Astrocyte of the cerebellum (primary cell): ENCODE results near the gene CUL5.
A peak's percentile ranks its signal among the peaks of the same experiment; 100 is the strongest.

ENCODE experiments used
- DNase-seq: peaks from one replicate; pipeline ENCODE4 v3.0.0-alpha.2; 2011; ENCODE audit warnings: low read depth
- H3K4me3 ChIP-seq: 2 replicates; pipeline ENCODE4 v1.5.1; 2011; ENCODE audit warnings: mild to moderate bottlenecking, low read depth, low read length, moderate library complexity
- in situ Hi-C: cut with HindIII; loops from 2 replicates; pipeline ENCODE4 v1.10.0; 2017; ENCODE audit warnings: low sequenced_read_pairs
- TF ChIP-seq, protein P1 (sequence below): IDR thresholded peaks from 2 replicates; pipeline ENCODE4 v1.5.1; 2012; ENCODE audit warnings: low read length, low read depth, moderate library complexity, mild to moderate bottlenecking; ENCODE audit errors: missing control alignments

CUL5 gene

DNA sequence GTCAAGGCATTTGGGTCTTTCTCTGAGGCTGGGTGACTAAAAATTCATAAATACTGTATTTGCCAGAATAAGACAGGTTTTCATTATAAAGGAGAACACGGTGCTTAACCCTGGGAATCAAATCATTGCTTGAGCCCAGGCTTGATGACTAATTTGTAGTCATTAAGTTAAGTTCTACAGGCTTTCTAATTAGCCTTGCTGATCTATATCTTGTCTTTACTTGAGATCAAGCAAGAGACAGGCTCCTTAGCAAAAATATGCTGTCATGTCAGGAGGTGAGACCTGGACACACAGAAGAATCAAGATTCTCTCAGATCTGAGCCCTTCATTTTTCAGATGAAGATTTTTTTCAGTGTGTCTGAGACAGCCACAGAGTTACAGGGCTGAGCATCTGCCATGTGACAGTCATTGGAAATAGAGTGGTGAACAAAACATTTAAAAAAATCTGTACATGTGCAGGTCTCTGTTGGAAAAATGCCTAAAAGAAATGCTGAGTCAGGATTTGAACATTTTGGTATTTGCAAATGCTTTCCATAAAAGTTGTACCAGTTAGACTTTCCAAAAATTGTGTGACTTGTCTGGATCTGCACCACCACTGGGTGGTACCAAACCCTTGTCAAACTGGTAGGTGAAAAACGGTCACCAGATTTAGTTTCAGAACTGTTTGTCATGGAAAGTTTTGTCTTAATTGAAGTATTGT is 127.3 kb downstream of the CUL5 start:
- no peak overlapping the region for H3K4me3 ChIP-seq
- in situ Hi-C loops, result no loop called here
- TF ChIP-seq, protein P1, sequence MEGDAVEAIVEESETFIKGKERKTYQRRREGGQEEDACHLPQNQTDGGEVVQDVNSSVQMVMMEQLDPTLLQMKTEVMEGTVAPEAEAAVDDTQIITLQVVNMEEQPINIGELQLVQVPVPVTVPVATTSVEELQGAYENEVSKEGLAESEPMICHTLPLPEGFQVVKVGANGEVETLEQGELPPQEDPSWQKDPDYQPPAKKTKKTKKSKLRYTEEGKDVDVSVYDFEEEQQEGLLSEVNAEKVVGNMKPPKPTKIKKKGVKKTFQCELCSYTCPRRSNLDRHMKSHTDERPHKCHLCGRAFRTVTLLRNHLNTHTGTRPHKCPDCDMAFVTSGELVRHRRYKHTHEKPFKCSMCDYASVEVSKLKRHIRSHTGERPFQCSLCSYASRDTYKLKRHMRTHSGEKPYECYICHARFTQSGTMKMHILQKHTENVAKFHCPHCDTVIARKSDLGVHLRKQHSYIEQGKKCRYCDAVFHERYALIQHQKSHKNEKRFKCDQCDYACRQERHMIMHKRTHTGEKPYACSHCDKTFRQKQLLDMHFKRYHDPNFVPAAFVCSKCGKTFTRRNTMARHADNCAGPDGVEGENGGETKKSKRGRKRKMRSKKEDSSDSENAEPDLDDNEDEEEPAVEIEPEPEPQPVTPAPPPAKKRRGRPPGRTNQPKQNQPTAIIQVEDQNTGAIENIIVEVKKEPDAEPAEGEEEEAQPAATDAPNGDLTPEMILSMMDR, result peak; percentile 20
- DNase-seq, result no peak

GRCh38 chr11:108137212-108137611 is 128.5 kb downstream of the CUL5 start:
- H3K4me3 ChIP-seq, result no peak overlapping the region
- in situ Hi-C loops, result no loop called here
- DNase-seq, result no peak
- TF ChIP-seq, protein P1, result no peak

DNA sequence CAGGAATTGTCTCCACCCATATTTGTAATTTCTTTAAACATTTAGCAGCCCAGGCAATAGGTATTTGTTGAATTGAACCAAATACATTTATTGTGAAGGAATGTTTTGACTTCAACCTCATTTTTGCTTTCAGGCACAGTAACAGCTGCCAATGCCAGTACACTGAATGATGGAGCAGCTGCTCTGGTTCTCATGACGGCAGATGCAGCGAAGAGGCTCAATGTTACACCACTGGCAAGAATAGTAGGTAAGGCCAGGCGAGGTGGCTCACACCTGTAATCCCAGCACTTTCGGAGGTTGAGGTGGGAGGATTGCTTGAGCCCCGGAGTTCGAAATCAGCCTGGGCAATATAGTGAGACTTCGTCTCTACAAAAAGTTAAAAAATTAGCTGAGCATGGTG is 133.6 kb downstream of the CUL5 start:
- in situ Hi-C loops, result no loop called here
- no peak overlapping the region for H3K4me3 ChIP-seq
- TF ChIP-seq, protein P1, result no peak
- DNase-seq, result no peak

- H3K4me3 ChIP-seq, result no peak overlapping the region
- in situ Hi-C loops, result no loop called here
- no peak for DNase-seq
- TF ChIP-seq, protein P1, result no peak
Measured at GRCh38 chr11:108144615-108145014, 135.9 kb downstream of the CUL5 start.

DNA sequence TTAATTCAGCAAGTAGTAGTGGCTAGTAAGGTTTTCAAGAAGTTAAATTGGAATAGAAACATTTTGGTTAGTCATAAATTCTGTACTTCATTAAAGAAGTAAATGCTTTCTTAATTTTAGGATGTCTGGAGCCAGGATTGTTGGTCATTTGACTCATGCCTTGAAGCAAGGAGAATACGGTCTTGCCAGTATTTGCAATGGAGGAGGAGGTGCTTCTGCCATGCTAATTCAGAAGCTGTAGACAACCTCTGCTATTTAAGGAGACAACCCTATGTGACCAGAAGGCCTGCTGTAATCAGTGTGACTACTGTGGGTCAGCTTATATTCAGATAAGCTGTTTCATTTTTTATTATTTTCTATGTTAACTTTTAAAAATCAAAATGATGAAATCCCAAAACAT is 138.5 kb downstream of the CUL5 start:
- no peak for DNase-seq
- in situ Hi-C loops, result no loop called here

GRCh38 chr11:108148556-108148955 is 139.9 kb downstream of the CUL5 start:
- H3K4me3 ChIP-seq, result no peak overlapping the region
- no peak for DNase-seq
- in situ Hi-C loops, result no loop called here
- TF ChIP-seq, protein P1, result no peak

More for the DNA sequence above, 138.5 kb downstream of the CUL5 start:
- TF ChIP-seq, protein P1, result no peak
- H3K4me3 ChIP-seq, result no peak overlapping the region
